GM23338 (cell line): ENCODE data around the gene CTNNBIP1. TPM values are rescaled to one million over a fixed set of nuclear protein-coding genes. Genes with fewer than 3 reads are reported as not detected.

Experiments
- JUNB ChIP-seq: IDR thresholded peaks from one replicate; pipeline ENCODE4 v1.6.1; 2016; ENCODE audit warnings: antibody characterized with exemption; ENCODE audit not compliant: unreplicated experiment
- POLR2AphosphoS5 ChIP-seq: IDR thresholded peaks from 2 replicates; pipeline ENCODE4 v1.6.1; 2016; ENCODE audit warnings: antibody characterized with exemption, low read depth
- ZNF114 ChIP-seq: fragments of 250-450 bp; sonication (Bioruptor Pico); IDR thresholded peaks from 2 replicates; pipeline ENCODE4 v1.5.0; 2020; ENCODE audit warnings: mild to moderate bottlenecking, moderate library complexity
- polyA plus RNA-seq: library from polyadenylated mRNA; unstranded; fragments of >200 nt; fragmentation: Nextera tagmentation; extraction: Ambion mirVana; gene quantifications from 2 replicates; pipeline ENCODE4 v1.2.1, GENCODE V29; 2016
- total RNA-seq: library from RNA; depleted of rRNA; stranded (reverse); fragments of >200 nt; shearing (Covaris generic); gene quantifications from 2 replicates; pipeline ENCODE4 v1.2.3, GENCODE V29; 2014
- TF ChIP-seq, protein P1 (sequence below): fragments of 250-450 bp; sonication (Bioruptor Pico); IDR thresholded peaks from 2 replicates; pipeline ENCODE4 v1.5.0; 2020; ENCODE audit warnings: mild to moderate bottlenecking, moderate library complexity
- TF ChIP-seq, protein P2 (sequence below): IDR thresholded peaks from one replicate; pipeline ENCODE4 v1.6.1; 2018; ENCODE audit warnings: antibody characterized with exemption; ENCODE audit not compliant: unreplicated experiment
- TF ChIP-seq, protein P3 (sequence below): IDR thresholded peaks from 2 replicates; pipeline ENCODE4 v1.6.1; 2016; ENCODE audit warnings: antibody characterized with exemption

The CTNNBIP1 gene
- total and polyA plus RNA-seq, 2 experiments from 2014 or later: 30.3 to 55.1 TPM

DNA sequence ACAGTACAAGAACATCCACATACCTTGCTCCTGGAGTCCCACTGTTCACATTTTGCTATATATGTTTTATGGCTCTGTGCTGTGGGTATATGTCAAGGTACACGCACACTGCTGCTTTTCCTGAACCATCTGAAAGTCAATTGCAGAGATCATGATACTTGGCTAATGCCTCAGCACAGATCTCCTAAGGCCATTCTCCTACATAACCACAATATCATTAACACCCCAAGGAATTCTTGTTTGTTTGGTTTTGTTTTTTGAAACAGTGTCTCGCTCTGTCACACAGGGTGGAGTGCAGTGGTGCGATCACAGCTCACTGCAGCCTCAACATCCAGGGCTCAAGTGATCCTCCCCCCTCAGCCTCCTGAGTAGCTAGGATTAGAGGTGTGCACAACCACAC lies 16.0 kb downstream of the CTNNBIP1 start (continued):
- TF ChIP-seq, protein P1, sequence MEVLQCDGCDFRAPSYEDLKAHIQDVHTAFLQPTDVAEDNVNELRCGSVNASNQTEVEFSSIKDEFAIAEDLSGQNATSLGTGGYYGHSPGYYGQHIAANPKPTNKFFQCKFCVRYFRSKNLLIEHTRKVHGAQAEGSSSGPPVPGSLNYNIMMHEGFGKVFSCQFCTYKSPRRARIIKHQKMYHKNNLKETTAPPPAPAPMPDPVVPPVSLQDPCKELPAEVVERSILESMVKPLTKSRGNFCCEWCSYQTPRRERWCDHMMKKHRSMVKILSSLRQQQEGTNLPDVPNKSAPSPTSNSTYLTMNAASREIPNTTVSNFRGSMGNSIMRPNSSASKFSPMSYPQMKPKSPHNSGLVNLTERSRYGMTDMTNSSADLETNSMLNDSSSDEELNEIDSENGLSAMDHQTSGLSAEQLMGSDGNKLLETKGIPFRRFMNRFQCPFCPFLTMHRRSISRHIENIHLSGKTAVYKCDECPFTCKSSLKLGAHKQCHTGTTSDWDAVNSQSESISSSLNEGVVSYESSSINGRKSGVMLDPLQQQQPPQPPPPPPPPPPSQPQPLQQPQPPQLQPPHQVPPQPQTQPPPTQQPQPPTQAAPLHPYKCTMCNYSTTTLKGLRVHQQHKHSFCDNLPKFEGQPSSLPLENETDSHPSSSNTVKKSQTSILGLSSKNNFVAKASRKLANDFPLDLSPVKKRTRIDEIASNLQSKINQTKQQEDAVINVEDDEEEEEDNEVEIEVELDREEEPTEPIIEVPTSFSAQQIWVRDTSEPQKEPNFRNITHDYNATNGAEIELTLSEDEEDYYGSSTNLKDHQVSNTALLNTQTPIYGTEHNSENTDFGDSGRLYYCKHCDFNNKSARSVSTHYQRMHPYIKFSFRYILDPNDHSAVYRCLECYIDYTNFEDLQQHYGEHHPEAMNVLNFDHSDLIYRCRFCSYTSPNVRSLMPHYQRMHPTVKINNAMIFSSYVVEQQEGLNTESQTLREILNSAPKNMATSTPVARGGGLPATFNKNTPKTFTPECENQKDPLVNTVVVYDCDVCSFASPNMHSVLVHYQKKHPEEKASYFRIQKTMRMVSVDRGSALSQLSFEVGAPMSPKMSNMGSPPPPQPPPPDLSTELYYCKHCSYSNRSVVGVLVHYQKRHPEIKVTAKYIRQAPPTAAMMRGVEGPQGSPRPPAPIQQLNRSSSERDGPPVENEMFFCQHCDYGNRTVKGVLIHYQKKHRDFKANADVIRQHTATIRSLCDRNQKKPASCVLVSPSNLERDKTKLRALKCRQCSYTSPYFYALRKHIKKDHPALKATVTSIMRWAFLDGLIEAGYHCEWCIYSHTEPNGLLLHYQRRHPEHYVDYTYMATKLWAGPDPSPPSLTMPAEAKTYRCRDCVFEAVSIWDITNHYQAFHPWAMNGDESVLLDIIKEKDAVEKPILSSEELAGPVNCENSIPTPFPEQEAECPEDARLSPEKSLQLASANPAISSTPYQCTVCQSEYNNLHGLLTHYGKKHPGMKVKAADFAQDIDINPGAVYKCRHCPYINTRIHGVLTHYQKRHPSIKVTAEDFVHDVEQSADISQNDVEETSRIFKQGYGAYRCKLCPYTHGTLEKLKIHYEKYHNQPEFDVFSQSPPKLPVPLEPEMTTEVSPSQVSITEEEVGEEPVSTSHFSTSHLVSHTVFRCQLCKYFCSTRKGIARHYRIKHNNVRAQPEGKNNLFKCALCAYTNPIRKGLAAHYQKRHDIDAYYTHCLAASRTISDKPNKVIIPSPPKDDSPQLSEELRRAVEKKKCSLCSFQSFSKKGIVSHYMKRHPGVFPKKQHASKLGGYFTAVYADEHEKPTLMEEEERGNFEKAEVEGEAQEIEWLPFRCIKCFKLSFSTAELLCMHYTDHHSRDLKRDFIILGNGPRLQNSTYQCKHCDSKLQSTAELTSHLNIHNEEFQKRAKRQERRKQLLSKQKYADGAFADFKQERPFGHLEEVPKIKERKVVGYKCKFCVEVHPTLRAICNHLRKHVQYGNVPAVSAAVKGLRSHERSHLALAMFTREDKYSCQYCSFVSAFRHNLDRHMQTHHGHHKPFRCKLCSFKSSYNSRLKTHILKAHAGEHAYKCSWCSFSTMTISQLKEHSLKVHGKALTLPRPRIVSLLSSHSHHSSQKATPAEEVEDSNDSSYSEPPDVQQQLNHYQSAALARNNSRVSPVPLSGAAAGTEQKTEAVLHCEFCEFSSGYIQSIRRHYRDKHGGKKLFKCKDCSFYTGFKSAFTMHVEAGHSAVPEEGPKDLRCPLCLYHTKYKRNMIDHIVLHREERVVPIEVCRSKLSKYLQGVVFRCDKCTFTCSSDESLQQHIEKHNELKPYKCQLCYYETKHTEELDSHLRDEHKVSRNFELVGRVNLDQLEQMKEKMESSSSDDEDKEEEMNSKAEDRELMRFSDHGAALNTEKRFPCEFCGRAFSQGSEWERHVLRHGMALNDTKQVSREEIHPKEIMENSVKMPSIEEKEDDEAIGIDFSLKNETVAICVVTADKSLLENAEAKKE (CRISPR knock-in tag): no peak
- TF ChIP-seq JUNB (no peak), ZNF114 (CRISPR knock-in tag) (no peak), POLR2AphosphoS5 (no peak)
- TF ChIP-seq, protein P2, sequence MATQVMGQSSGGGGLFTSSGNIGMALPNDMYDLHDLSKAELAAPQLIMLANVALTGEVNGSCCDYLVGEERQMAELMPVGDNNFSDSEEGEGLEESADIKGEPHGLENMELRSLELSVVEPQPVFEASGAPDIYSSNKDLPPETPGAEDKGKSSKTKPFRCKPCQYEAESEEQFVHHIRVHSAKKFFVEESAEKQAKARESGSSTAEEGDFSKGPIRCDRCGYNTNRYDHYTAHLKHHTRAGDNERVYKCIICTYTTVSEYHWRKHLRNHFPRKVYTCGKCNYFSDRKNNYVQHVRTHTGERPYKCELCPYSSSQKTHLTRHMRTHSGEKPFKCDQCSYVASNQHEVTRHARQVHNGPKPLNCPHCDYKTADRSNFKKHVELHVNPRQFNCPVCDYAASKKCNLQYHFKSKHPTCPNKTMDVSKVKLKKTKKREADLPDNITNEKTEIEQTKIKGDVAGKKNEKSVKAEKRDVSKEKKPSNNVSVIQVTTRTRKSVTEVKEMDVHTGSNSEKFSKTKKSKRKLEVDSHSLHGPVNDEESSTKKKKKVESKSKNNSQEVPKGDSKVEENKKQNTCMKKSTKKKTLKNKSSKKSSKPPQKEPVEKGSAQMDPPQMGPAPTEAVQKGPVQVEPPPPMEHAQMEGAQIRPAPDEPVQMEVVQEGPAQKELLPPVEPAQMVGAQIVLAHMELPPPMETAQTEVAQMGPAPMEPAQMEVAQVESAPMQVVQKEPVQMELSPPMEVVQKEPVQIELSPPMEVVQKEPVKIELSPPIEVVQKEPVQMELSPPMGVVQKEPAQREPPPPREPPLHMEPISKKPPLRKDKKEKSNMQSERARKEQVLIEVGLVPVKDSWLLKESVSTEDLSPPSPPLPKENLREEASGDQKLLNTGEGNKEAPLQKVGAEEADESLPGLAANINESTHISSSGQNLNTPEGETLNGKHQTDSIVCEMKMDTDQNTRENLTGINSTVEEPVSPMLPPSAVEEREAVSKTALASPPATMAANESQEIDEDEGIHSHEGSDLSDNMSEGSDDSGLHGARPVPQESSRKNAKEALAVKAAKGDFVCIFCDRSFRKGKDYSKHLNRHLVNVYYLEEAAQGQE: no peak
- TF ChIP-seq, protein P3, sequence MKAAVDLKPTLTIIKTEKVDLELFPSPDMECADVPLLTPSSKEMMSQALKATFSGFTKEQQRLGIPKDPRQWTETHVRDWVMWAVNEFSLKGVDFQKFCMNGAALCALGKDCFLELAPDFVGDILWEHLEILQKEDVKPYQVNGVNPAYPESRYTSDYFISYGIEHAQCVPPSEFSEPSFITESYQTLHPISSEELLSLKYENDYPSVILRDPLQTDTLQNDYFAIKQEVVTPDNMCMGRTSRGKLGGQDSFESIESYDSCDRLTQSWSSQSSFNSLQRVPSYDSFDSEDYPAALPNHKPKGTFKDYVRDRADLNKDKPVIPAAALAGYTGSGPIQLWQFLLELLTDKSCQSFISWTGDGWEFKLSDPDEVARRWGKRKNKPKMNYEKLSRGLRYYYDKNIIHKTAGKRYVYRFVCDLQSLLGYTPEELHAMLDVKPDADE: no peak
